ENCODE measurements around the gene CCDC24.

The CCDC24 gene

DNA sequence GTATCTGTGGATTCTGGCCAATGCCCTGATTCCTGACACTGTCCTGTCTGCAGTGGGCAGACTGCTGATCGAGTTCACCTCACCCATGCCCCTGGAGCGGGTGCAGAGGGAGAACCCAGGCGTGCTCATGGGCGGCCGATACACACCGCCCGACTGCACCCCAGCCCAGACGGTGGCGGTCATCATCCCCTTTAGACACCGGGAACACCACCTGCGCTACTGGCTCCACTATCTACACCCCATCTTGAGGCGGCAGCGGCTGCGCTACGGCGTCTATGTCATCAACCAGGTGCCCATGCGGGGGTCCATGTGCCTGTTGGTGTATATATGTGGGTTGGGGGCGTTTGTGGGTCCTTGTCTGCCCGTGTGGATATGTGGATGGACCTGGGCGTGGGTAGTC, 9.8 kb upstream of the CCDC24 start:
- no peak for DNase-seq

- no peak for DNase-seq
These were observed 9.2 kb upstream of the CCDC24 start for GRCh38 chr1:43982241-43982640.

DNA sequence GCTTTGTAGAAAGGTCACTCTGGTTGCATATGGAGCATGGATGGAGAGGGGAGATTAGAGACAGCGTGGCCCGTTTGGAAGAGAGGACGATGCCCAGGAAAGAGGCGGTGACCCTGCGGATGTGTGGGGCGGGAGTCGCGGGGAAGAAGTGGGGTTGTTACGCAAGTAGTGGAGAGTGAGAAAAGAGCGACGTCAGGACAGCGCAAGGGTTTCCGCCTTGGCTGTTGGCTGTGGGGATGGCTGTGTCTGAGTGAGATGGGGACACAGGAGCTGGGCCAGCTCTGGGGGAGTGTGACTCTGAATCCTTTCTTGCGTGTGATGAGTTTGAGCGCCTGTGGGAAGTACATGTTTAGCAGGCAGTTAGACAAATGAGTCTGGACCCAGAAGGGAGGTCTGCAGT, 8.6 kb upstream of the CCDC24 start:
- DNase-seq = no peak

GRCh38 chr1:43983253-43983899, 8.0 kb upstream of the CCDC24 start:
- no peak for DNase-seq

DNA sequence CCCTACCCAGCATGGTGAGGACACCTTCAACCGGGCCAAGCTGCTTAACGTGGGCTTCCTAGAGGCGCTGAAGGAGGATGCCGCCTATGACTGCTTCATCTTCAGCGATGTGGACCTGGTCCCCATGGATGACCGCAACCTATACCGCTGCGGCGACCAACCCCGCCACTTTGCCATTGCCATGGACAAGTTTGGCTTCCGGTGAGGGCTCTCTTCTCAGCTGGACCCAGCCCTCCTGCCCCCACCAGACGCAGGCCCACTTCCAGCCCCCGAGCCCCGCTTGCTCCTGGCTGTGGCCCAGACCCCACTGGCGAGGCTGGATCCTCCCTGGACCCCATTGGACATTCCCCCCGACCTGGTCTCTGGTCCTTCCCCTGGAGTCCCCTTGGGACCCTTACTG, 6.5 kb upstream of the CCDC24 start:
- no peak for DNase-seq

- DNase-seq = no peak
These were observed 5.3 kb upstream of the CCDC24 start for GRCh38 chr1:43985984-43986595.

GRCh38 chr1:43986712-43987111, 4.7 kb upstream of the CCDC24 start:
- no peak for DNase-seq

- no peak for DNase-seq
These were observed 4.1 kb upstream of the CCDC24 start for GRCh38 chr1:43987159-43987902.

DNA sequence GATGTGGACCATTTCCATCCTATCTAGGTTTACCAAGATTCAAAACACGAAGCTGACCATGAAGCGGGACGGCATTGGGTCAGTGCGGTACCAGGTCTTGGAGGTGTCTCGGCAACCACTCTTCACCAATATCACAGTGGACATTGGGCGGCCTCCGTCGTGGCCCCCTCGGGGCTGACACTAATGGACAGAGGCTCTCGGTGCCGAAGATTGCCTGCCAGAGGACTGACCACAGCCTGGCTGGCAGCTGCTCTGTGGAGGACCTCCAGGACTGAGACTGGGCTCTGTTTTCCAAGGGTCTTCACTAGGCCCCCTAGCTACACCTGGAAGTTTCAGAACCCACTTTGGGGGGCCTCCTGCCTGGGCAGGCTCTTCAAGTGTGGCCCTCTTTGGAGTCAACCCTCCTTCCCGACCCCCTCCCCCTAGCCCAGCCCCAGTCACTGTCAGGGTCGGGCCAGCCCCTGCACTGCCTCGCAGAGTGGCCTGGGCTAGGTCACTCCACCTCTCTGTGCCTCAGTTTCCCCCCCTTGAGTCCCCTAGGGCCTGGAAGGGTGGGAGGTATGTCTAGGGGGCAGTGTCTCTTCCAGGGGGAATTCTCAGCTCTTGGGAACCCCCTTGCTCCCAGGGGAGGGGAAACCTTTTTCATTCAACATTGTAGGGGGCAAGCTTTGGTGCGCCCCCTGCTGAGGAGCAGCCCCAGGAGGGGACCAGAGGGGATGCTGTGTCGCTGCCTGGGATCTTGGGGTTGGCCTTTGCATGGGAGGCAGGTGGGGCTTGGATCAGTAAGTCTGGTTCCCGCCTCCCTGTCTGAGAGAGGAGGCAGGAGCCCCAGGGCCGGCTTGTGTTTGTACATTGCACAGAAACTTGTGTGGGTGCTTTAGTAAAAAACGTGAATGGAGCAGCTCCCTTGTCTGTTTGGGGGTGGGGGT, 864 bp upstream of the CCDC24 start:
- no peak for DNase-seq

- no peak for DNase-seq
These were observed 261 bp upstream of the CCDC24 start for GRCh38 chr1:43991200-43991475.

DNA sequence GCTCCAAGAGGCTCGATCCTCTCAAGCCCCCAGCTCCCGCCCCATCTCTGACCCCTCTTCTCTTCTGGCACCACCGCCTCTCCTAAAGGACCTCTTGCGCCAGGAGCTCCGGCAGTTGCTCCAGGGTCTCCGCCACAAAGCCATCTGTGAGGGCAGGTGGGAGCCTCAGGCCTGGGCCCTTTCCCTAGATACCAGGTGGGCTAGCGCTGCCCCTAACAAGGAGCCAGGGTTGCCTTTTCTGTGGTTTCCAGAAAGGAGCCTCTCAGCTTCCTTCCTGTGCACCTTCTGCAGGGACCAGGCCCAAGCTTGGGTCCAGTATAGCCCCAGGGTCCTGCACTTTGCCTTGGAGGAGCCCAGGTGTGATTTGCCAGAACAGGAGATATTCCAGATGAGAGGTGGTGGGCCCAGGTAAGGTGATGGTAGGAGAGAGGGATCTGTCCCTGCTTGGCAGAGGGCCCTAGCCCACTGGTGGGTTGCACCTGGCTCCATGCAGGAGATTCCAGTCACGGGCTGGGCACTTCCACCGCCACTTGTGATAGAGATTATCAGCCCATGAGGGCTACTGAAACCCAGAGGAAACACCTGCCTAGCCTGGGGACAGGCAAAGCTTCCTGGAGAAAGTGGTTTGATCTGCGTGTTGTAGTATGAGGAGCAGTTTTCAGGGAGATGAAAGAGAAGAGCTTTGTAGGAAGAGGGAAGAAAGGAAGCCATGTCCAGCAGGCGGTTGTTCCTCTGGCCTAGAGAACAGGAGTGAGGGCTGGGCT, 1.0 kb downstream of the CCDC24 start:
- no peak for DNase-seq

GRCh38 chr1:43993206-43993914, 2.0 kb downstream of the CCDC24 start:
- DNase-seq = no peak

DNA sequence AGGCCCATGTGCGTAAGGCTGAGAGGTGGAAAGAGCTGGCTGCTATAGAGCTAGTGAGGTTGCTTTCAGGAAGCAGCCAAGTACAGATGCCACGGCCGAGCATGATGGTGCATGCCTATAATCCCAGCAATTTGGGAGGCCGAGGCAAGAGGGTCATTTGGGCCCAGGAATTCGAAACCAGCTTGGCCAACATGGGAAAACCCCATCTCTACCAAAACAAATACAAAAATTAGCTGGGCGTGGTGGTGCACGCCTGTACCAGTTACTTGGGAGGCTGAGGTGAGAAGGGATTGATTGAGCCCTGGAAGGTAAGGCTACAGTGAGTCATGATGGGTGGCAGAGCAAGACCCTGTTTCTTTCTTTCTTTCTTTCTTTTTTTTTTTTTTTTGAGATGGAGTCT, 2.7 kb downstream of the CCDC24 start:
- no peak for DNase-seq

DNA sequence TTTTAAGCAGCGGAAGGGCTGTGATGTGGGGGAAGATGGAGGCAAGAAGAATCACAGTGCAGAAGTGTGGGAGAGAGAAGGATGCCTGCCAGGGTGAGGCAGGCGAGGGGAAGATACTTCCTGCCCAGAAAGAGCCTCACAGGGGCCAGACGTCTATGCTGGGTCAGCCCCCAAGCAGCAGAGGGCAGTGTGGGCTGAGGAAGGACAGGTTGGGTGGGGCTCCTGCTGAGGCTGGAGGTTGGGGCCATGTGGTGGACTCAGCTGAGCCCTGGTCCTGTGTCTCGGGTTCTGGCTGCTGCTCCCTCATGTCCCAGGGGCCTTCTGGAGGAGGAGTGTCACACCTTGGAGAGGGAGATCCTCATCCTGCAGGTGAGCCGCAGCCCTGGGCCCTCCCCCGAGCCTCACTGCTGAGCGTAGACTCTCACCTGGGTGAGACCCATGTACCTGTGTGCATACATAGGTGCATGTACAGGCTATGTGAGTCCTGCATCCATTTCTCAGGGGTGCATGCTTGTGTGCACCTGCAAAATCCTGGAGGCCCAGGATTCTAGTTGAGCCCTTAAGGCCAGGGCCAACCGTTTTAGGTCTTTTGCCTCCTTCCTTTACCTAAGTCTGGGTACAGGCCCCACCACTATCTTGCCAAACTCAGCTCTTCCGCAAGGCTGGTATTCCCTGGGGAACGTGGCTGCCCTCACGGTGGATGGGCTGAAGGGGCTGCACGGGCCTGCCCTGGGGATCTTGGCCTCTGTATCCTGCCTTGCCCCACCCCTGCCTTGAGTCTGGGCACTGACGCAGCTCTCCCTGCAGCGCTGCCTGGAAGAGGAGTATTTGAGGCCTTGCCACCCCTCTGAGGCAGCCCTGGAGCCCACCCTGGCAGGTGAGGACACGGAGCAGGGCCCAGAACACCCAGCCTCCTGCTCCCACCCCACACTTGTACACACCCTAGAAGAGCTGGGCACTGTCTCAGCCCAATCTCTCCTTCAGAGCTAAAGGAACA, 3.7 kb downstream of the CCDC24 start:
- DNase-seq = no peak

GRCh38 chr1:43995984-43996732, 4.8 kb downstream of the CCDC24 start:
- DNase-seq = no peak

GRCh38 chr1:43996733-43997115, 5.3 kb downstream of the CCDC24 start:
- DNase-seq = no peak

GRCh38 chr1:43997295-43997999, 6.0 kb downstream of the CCDC24 start:
- no peak for DNase-seq

GRCh38 chr1:43998000-43998378, 6.6 kb downstream of the CCDC24 start:
- DNase-seq = no peak

DNA sequence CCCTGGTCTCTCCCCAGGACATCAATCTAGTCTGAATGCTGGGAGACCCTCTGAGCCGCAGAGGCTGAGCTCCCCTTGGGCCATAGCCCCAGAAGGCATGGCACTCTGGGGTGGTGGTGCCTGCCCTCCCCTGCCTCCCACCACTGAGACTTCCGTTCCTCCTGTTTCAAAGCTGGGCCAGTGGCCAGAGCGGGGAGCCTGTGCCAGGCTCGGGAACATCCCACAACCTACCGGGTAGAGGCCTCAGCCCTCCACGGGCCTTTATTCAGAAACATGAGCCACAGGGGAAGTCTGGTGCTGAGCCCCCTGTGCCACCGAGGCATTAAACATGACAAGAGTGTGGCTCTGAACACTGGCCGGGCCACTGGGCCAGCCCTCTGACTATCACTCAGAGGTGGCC, 8.1 kb downstream of the CCDC24 start:
- DNase-seq = no peak

Data from activated CD4-positive, CD25-positive, alpha-beta regulatory T cell treated with anti-CD3 and anti-CD28 coated beads, Interleukin-2, amount 50 U/mL, for 72 hours (primary cell).